ENCODE data around the gene IL17F. TPM values are rescaled to one million over a fixed set of nuclear protein-coding genes. Genes with fewer than 3 reads are reported as not detected.
"Not testable (repeated sequence)": the region's sequence is repeated elsewhere in the genome, so short reads cannot be mapped to it uniquely, and the experiment has no call there.

IL17F gene
- polyA plus RNA-seq, 6 donors from 2014 or later, result not detected

GRCh38 chr6:52200088-52200487 is 44.2 kb downstream of the IL17F start:
- not testable (repeated sequence) for DNase-seq; ATAC-seq (ENCODE audit: low read depth in 2 of 2); H3K4me1 Mint-ChIP-seq; H3K27ac Mint-ChIP-seq; H3K27me3 Mint-ChIP-seq; H3K4me3 Mint-ChIP-seq
- peaks cover 0 to 18% of the 10 kb centered on the region in 2 donors for H3K36me3 Mint-ChIP-seq
- H3K9me3 Mint-ChIP-seq, result peaks cover 15 to 49% (median 27%) of the 10 kb centered on the region in 7 donors

- peaks cover 11 to 31% (median 21%) of the 10 kb centered on the region in 7 donors for H3K9me3 Mint-ChIP-seq
- peaks cover 0 to 18% of the 10 kb centered on the region in 2 donors for H3K36me3 Mint-ChIP-seq
- H3K27ac Mint-ChIP-seq, result no peak overlapping the region
- ATAC-seq (ENCODE audit: low read depth in 2 of 2) (no peak), DNase-seq (no peak)
- H3K4me1 Mint-ChIP-seq, result no peaks in the 10 kb centered on the region
- H3K27me3 Mint-ChIP-seq, result peaks cover 0 to 20% (median 5%) of the 10 kb centered on the region in 3 donors
- no peak overlapping the region for H3K4me3 Mint-ChIP-seq
Observed at GRCh38 chr6:52195886-52196285, 48.4 kb downstream of the IL17F start.

GRCh38 chr6:52191824-52192223 is 52.5 kb downstream of the IL17F start:
- H3K27me3 Mint-ChIP-seq, result peaks cover 0 to 20% (median 10%) of the 10 kb centered on the region in 3 donors
- no peak for ATAC-seq (ENCODE audit: low read depth in 2 of 2)

GRCh38 chr6:52190409-52190808 is 53.9 kb downstream of the IL17F start:
- H3K9me3 Mint-ChIP-seq, result peaks cover 0 to 2% (median 0%) of the 10 kb centered on the region in 7 donors
- no peaks in the 10 kb centered on the region for H3K4me1 Mint-ChIP-seq
- DNase-seq (no peak), ATAC-seq (ENCODE audit: low read depth in 2 of 2) (no peak)
- peaks cover 9 to 31% (median 12%) of the 10 kb centered on the region in 3 donors for H3K27me3 Mint-ChIP-seq
- H3K36me3 Mint-ChIP-seq, result no peaks in the 10 kb centered on the region
- H3K4me3 Mint-ChIP-seq, result no peak overlapping the region
- no peak overlapping the region for H3K27ac Mint-ChIP-seq

More at GRCh38 chr6:52191824-52192223, 52.5 kb downstream of the IL17F start:
- H3K27ac Mint-ChIP-seq, result peak overlapping the region in 1 of 6 donors; percentile 22
- H3K9me3 Mint-ChIP-seq, result no peaks in the 10 kb centered on the region
- H3K4me3 Mint-ChIP-seq, result no peak overlapping the region
- no peak for DNase-seq
- H3K36me3 Mint-ChIP-seq, result no peaks in the 10 kb centered on the region
- H3K4me1 Mint-ChIP-seq, result no peaks in the 10 kb centered on the region

GRCh38 chr6:52189974-52190373 is 54.3 kb downstream of the IL17F start:
- peaks cover 12 to 34% (median 12%) of the 10 kb centered on the region in 3 donors for H3K27me3 Mint-ChIP-seq
- no peak overlapping the region for H3K27ac Mint-ChIP-seq
- no peaks in the 10 kb centered on the region for H3K4me1 Mint-ChIP-seq
- H3K4me3 Mint-ChIP-seq, result no peak overlapping the region
- ATAC-seq (ENCODE audit: low read depth in 2 of 2), result no peak
- peaks cover 0 to 2% (median 0%) of the 10 kb centered on the region in 7 donors for H3K9me3 Mint-ChIP-seq
- no peaks in the 10 kb centered on the region for H3K36me3 Mint-ChIP-seq
- no peak for DNase-seq

- ATAC-seq (ENCODE audit: low read depth in 2 of 2) (no peak), DNase-seq (no peak)
- Mint-ChIP-seq H3K4me3 (no peak overlapping the region), H3K27ac (no peak overlapping the region), H3K9me3 (peaks cover 0 to 2% (median 0%) of the 10 kb centered on the region in 7 donors), H3K4me1 (no peaks in the 10 kb centered on the region), H3K27me3 (peaks cover 12 to 29% (median 12%) of the 10 kb centered on the region in 3 donors), H3K36me3 (no peaks in the 10 kb centered on the region)
Observed at GRCh38 chr6:52187098-52187497, 57.2 kb downstream of the IL17F start.

Other genes with a start within 250 kb of the IL17F start
- gene PKHD1, start 156.9 kb downstream of the IL17F start, polyA plus RNA-seq (ENCODE audit: low read depth in 6 of 6), result not detected
- gene IL17A, start 58.1 kb downstream of the IL17F start, polyA plus RNA-seq (ENCODE audit: low read depth in 6 of 6), result under 1 TPM in 1 of 6 donors, not detected in 5; 0.13 TPM
- 10 to 100 TPM; 45.1 to 70.0 (median 57.3) TPM for gene MCM3, start 40.2 kb upstream of the IL17F start, polyA plus RNA-seq (ENCODE audit: low read depth in 6 of 6)
- 1 to 10 TPM; 2.4 to 6.2 (median 5.9) TPM for gene PAQR8, start 117.7 kb upstream of the IL17F start, polyA plus RNA-seq (ENCODE audit: low read depth in 6 of 6)
- 10 to 100 TPM in 2 of 6 donors, 1 to 10 TPM in 4; 4.1 to 27.2 (median 8.4) TPM for gene EFHC1, start 175.8 kb upstream of the IL17F start, polyA plus RNA-seq (ENCODE audit: low read depth in 6 of 6)

All from naive B cell (primary cell).